GM12875 (cell line): Measurements from ENCODE around the gene GLRX2.

Experiments
- H3K4me3 ChIP-seq: one replicate; pipeline ENCODE4 v1.5.1; 2011; ENCODE audit warnings: low read depth, low read length, control low read depth
- TF ChIP-seq, protein P1 (sequence below): IDR thresholded peaks from 2 replicates; pipeline ENCODE4 v1.5.1; 2011; ENCODE audit warnings: low read depth, mild to moderate bottlenecking, control low read depth, inconsistent platforms, low read length, moderate library complexity, borderline replicate concordance; ENCODE audit not compliant: insufficient read depth

GLRX2 gene

DNA sequence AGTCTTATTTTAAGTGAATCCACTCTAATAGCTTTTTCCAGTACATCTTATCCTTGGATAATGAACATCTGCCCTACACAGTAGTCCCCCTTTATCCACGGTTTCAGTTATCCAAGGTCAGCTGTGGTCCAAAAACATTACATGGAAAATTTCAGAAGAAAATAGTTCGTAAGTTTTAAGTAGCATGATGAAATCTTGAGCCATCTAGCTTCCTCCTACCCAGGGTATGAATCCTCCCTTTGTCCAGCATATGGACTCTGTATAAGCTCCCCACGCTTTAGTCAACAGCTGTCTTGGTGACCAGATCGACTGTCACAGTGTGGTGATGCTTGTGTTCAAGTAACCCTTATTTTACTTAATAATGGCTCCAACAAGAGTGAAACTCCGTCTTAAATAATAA is 2.6 kb downstream of the GLRX2 start:
- TF ChIP-seq, protein P1, sequence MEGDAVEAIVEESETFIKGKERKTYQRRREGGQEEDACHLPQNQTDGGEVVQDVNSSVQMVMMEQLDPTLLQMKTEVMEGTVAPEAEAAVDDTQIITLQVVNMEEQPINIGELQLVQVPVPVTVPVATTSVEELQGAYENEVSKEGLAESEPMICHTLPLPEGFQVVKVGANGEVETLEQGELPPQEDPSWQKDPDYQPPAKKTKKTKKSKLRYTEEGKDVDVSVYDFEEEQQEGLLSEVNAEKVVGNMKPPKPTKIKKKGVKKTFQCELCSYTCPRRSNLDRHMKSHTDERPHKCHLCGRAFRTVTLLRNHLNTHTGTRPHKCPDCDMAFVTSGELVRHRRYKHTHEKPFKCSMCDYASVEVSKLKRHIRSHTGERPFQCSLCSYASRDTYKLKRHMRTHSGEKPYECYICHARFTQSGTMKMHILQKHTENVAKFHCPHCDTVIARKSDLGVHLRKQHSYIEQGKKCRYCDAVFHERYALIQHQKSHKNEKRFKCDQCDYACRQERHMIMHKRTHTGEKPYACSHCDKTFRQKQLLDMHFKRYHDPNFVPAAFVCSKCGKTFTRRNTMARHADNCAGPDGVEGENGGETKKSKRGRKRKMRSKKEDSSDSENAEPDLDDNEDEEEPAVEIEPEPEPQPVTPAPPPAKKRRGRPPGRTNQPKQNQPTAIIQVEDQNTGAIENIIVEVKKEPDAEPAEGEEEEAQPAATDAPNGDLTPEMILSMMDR = no peak
- no peak overlapping the region for H3K4me3 ChIP-seq

GRCh38 chr1:193094112-193094511 is 11.1 kb downstream of the GLRX2 start:
- TF ChIP-seq, protein P1 = no peak
- H3K4me3 ChIP-seq = no peak overlapping the region

DNA sequence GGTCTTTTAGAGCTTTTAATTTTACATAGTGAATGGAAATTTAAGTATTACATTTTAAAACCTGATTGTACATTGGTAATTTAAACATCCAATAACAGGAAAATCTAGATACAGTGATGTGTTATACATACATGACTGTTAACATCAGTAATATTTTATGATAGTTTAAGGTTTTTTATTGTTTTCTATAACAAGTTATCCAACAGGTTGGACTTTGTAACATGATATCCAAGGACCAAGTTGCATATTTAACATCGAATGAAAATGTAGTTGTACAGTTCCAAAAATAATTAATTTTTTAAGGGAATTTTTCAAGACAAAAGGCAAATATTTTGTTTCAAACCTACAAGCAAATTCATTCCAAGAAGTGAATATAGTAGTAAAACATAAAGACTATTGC is 14.3 kb downstream of the GLRX2 start:
- no peak overlapping the region for H3K4me3 ChIP-seq
- TF ChIP-seq, protein P1 = no peak

DNA sequence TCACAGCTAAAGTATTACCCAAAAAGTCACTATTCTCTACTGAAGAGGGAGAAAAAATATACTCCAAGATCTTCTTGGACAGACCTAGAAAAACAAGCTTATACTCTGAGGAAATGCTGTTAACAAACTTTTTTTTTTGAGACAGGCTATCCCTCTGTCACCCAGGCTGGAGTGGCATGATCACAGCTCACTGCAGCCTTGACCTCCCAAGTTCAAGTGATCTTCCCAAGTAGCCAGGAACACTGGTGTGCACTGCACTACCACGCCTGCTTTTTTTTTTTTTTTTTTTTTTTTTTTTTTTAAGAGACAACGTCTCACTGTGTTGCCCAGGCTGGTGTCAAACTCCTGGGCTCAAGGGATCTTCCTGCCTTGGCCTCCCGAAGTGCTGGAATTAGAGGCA is 17.3 kb downstream of the GLRX2 start:
- H3K4me3 ChIP-seq = no peak overlapping the region
- TF ChIP-seq, protein P1 = no peak

- no peak overlapping the region for H3K4me3 ChIP-seq
- TF ChIP-seq, protein P1 = no peak
Observed at GRCh38 chr1:193086342-193086741, 18.9 kb downstream of the GLRX2 start.

DNA sequence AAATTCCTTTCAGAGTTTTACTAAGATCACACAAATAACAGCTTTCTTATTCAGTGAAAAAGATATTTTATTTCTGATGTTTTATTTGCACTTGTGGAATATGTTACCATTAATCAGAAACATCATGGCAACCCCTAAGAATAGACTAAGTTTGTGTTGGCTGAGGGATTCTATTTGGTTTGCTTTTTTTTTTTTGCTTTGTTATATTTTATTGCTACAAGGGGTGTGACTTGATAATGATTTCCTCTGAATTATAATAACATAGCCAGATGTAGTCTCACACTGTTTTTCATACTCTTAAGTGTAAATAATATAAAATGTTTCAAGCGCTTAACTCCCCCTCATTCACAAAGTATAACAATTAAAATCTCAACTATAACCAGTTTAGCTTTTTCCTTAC is 20.0 kb downstream of the GLRX2 start:
- TF ChIP-seq, protein P1 = no peak
- H3K4me3 ChIP-seq = no peak overlapping the region

DNA sequence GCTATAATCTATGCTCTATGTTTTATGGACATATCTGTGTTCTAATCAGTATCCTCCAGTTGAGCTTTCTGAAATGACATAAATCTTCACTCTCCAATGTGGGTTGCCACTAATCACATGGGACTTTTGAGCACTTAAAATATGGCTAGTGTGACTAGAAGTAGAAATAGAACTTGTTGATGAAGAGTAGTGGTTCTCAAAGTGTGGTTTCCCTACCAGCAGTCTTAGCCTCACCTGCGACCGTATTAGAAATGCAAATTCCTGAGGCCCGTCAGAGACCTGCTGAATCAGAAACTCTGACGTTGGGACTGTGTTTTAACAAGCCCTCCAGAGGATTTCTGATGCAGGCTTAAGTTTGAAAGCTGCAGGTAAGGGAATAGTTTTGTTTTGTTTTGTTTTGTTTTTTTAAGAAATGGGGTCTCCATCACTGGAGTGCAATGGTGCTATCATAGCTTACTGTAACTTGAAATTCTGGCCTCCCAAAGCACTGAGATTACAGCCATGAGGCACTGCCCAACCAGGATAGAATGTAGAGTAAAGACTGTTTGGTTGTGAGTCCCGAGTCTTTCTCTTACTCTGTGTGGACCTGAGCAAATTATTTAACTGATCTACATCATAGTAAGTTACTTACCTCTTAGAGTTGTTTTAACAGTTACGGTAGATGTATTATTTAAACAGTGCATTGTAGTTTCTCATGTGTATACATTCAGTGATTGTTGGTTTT is 21.7 kb downstream of the GLRX2 start:
- TF ChIP-seq, protein P1 = no peak
- H3K4me3 ChIP-seq = no peak overlapping the region
